ENCODE measurements around the gene SYT1.

SYT1 gene

DNA sequence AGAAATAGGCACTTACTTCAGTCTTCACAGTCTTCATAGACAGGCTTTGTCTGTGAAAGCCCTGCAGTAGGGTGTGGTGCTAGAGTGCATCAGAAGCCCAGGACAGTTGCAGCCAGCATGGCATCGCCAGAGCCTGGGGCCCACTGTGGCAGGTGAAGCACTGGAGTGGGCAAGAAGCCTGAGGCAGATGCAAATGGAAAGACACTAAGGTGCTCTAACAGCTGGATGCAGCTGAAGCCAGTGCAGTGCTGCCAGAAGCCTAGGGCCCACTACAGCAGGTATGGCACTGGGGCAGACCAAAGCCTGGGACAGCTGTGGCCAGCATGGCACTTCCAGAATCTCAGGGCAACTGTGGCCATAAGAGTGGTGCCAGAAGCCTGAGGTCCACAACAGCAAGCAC is 358.6 kb downstream of the SYT1 start:
- no peak overlapping the region for H3K4me3 ChIP-seq (ENCODE audit: low read depth, low read length)
- TF ChIP-seq, protein P1, sequence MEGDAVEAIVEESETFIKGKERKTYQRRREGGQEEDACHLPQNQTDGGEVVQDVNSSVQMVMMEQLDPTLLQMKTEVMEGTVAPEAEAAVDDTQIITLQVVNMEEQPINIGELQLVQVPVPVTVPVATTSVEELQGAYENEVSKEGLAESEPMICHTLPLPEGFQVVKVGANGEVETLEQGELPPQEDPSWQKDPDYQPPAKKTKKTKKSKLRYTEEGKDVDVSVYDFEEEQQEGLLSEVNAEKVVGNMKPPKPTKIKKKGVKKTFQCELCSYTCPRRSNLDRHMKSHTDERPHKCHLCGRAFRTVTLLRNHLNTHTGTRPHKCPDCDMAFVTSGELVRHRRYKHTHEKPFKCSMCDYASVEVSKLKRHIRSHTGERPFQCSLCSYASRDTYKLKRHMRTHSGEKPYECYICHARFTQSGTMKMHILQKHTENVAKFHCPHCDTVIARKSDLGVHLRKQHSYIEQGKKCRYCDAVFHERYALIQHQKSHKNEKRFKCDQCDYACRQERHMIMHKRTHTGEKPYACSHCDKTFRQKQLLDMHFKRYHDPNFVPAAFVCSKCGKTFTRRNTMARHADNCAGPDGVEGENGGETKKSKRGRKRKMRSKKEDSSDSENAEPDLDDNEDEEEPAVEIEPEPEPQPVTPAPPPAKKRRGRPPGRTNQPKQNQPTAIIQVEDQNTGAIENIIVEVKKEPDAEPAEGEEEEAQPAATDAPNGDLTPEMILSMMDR (IDR thresholded peaks at IDR 0.05; ENCODE audit: low read depth, low read length), result no peak

GRCh38 chr12:79223761-79224160 is 359.2 kb downstream of the SYT1 start:
- TF ChIP-seq, protein P1 (IDR thresholded peaks at IDR 0.05; ENCODE audit: low read depth, low read length), result no peak
- no peak overlapping the region for H3K4me3 ChIP-seq (ENCODE audit: low read depth, low read length)

- TF ChIP-seq, protein P1 (IDR thresholded peaks at IDR 0.05; ENCODE audit: low read depth, low read length), result no peak
- H3K4me3 ChIP-seq (ENCODE audit: low read depth, low read length), result no peak overlapping the region
Measured at GRCh38 chr12:79227091-79227490, 362.5 kb downstream of the SYT1 start.

DNA sequence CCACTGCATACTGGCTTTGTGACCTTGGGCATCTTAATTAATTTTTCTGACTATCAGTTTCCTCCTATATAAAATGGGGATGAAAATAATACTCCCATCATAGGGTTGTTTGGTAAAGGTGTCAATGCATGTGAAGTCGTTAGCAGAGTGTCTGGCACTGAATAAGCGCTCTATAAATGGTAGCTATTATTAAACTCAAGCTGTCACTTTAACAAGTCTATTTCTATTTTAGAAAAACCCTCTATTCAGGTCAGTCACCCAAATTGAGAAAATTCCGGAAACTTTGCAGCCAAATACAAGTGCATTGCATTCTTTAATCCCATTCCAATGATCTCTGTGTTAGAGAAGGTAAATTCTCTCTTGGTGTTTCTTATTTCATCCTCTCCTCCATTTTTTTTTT is 363.1 kb downstream of the SYT1 start:
- H3K4me3 ChIP-seq (ENCODE audit: low read depth, low read length), result no peak overlapping the region
- TF ChIP-seq, protein P1 (IDR thresholded peaks at IDR 0.05; ENCODE audit: low read depth, low read length), result no peak

- H3K4me3 ChIP-seq (ENCODE audit: low read depth, low read length), result no peak overlapping the region
Measured at GRCh38 chr12:79233341-79233781, 368.8 kb downstream of the SYT1 start.

DNA sequence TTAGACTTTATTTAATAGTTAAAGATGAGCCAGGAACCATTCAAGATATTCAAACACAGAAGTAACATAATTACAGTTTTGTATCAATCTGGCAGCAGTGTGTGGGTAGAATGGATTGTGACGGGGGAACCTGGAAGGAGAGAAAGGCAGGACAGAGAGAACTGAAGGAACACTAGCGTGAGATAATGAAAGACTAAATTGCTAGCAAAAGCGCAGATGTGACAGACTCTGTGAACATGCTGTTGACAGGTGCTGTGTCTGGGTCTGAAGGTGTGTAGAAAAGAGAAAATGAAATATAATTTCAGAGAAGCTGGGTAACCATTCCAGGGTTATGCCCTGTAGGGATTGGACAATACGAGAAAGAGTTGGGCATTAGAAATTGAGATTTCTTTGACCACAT is 372.3 kb downstream of the SYT1 start:
- TF ChIP-seq, protein P1 (IDR thresholded peaks at IDR 0.05; ENCODE audit: low read depth, low read length), result no peak
- no peak overlapping the region for H3K4me3 ChIP-seq (ENCODE audit: low read depth, low read length)

More at GRCh38 chr12:79233341-79233781, 368.8 kb downstream of the SYT1 start:
- TF ChIP-seq, protein P1 (IDR thresholded peaks at IDR 0.05; ENCODE audit: low read depth, low read length), result no peak

- H3K4me3 ChIP-seq (ENCODE audit: low read depth, low read length), result no peak overlapping the region
- TF ChIP-seq, protein P1 (IDR thresholded peaks at IDR 0.05; ENCODE audit: low read depth, low read length), result no peak
Measured at GRCh38 chr12:79238246-79238645, 373.7 kb downstream of the SYT1 start.

Data from WI38 (cell line).